EL (cell line): ENCODE data around the gene CDHR3.

Experiments
- DNase-seq: peaks from one replicate; pipeline ENCODE4 v3.0.0-alpha.2; 2016

Gene CDHR3

GRCh38 chr7:106068986-106069385 is 105.9 kb downstream of the CDHR3 start:
- peak; percentile 46 for DNase-seq

- no peak for DNase-seq
Measured at GRCh38 chr7:106069471-106070200, 106.6 kb downstream of the CDHR3 start.

GRCh38 chr7:106070201-106070551 is 107.1 kb downstream of the CDHR3 start:
- no peak for DNase-seq

GRCh38 chr7:106070567-106071254 is 107.6 kb downstream of the CDHR3 start:
- DNase-seq = no peak

GRCh38 chr7:106071356-106071998 is 108.4 kb downstream of the CDHR3 start:
- no peak for DNase-seq

- no peak for DNase-seq
Measured at GRCh38 chr7:106071999-106072714, 109.1 kb downstream of the CDHR3 start.

- DNase-seq = no peak
Measured at GRCh38 chr7:106072715-106073091, 109.6 kb downstream of the CDHR3 start.

- DNase-seq = no peak
Measured at GRCh38 chr7:106073701-106074100, 110.6 kb downstream of the CDHR3 start.

GRCh38 chr7:106074257-106074656 is 111.2 kb downstream of the CDHR3 start:
- no peak for DNase-seq

GRCh38 chr7:106075937-106076336 is 112.9 kb downstream of the CDHR3 start:
- DNase-seq = no peak

- DNase-seq = no peak
Measured at GRCh38 chr7:106076537-106076936, 113.5 kb downstream of the CDHR3 start.

- no peak for DNase-seq
Measured at GRCh38 chr7:106080300-106080987, 117.4 kb downstream of the CDHR3 start.

GRCh38 chr7:106082087-106082854 is 119.2 kb downstream of the CDHR3 start:
- no peak for DNase-seq
